CD4-positive, alpha-beta T cell treated with Interleukin-4 for 1 hour (primary cell): ENCODE measurements around the gene CHKA.

Experiments used
- DNase-seq, 2 donors: peaks; one replicate each; pipeline ENCODE4 v3.0.0-alpha.2; 2020 to 2022

CHKA gene

GRCh38 chr11:68121067-68121899 lies at the start of gene CHKA:
TSS of gene CHKA (minus strand) at chr11:68121388. CDS start at chr11:68121177, 211 bp downstream.
- DNase-seq = peak; percentile 85 to 90

GRCh38 chr11:68169442-68169841 lies 48.3 kb upstream of the CHKA start:
- DNase-seq = no peak

- DNase-seq = no peak
These were observed 47.5 kb upstream of the CHKA start for GRCh38 chr11:68168694-68169093.

GRCh38 chr11:68167474-68167873 lies 46.3 kb upstream of the CHKA start:
- no peak for DNase-seq

GRCh38 chr11:68166969-68167368 lies 45.8 kb upstream of the CHKA start:
- no peak for DNase-seq

- DNase-seq = no peak
These were observed 44.4 kb upstream of the CHKA start for GRCh38 chr11:68165601-68166000.

- DNase-seq = no peak
These were observed 43.2 kb upstream of the CHKA start for GRCh38 chr11:68164437-68164836.

GRCh38 chr11:68163691-68164090 lies 42.5 kb upstream of the CHKA start:
- no peak for DNase-seq

- DNase-seq = no peak
These were observed 39.0 kb upstream of the CHKA start for GRCh38 chr11:68160100-68160695.

GRCh38 chr11:68159665-68160064 lies 38.5 kb upstream of the CHKA start:
- DNase-seq = no peak

- no peak for DNase-seq
These were observed 38.0 kb upstream of the CHKA start for GRCh38 chr11:68159161-68159560.

- no peak for DNase-seq
These were observed 37.4 kb upstream of the CHKA start for GRCh38 chr11:68158580-68158979.

- no peak for DNase-seq
These were observed 32.6 kb upstream of the CHKA start for GRCh38 chr11:68153742-68154141.

- DNase-seq = no peak
These were observed 28.8 kb upstream of the CHKA start for GRCh38 chr11:68150037-68150436.

GRCh38 chr11:68149417-68149816 lies 28.2 kb upstream of the CHKA start:
- no peak for DNase-seq

- DNase-seq = no peak
These were observed 27.7 kb upstream of the CHKA start for GRCh38 chr11:68148879-68149278.

GRCh38 chr11:68148071-68148805 lies 27.1 kb upstream of the CHKA start:
- no peak for DNase-seq

GRCh38 chr11:68146704-68147474 lies 25.7 kb upstream of the CHKA start:
- DNase-seq = no peak

GRCh38 chr11:68146010-68146540 lies 24.9 kb upstream of the CHKA start:
- DNase-seq = peak in 1 of 2 donors; percentile 52

- no peak for DNase-seq
These were observed 24.1 kb upstream of the CHKA start for GRCh38 chr11:68145120-68145866.

GRCh38 chr11:68143310-68143689 lies 22.1 kb upstream of the CHKA start:
- no peak for DNase-seq
